Nephron progenitor cell (in vitro differentiated cells): ENCODE results near the gene ZEB2.
A peak's percentile ranks its signal among the peaks of the same experiment; 100 is the strongest.

Experiments
- DNase-seq: peaks from one replicate; pipeline ENCODE4 v3.0.0; 2021
- H3K27ac Mint-ChIP-seq: 2 replicates; pipeline ENCODE4 v1.8.0; 2021; ENCODE audit warnings: mild to moderate bottlenecking, moderate library complexity, mixed read lengths
- H3K27me3 Mint-ChIP-seq: 2 replicates; pipeline ENCODE4 v1.8.0; 2021; ENCODE audit warnings: mild to moderate bottlenecking, low read depth, mixed read lengths; ENCODE audit not compliant: poor library complexity
- H3K36me3 Mint-ChIP-seq: 2 replicates; pipeline ENCODE4 v1.8.0; 2021; ENCODE audit warnings: low read depth, mixed read lengths
- H3K4me1 Mint-ChIP-seq: 2 replicates; pipeline ENCODE4 v1.8.0; 2021; ENCODE audit warnings: mixed read lengths
- H3K4me3 Mint-ChIP-seq: 2 replicates; pipeline ENCODE4 v1.8.0; 2021; ENCODE audit warnings: mild to moderate bottlenecking, moderate library complexity, mixed read lengths
- H3K9me3 Mint-ChIP-seq: 2 replicates; pipeline ENCODE4 v1.8.0; 2021; ENCODE audit warnings: mild to moderate bottlenecking, moderate library complexity, mixed read lengths
- TF ChIP-seq, protein P1 (sequence below): fragments of 200-600 bp; sonication (generic); IDR thresholded peaks from 2 replicates; pipeline ENCODE4 v1.5.0; 2021; ENCODE audit warnings: antibody characterized with exemption

ZEB2 gene

DNA sequence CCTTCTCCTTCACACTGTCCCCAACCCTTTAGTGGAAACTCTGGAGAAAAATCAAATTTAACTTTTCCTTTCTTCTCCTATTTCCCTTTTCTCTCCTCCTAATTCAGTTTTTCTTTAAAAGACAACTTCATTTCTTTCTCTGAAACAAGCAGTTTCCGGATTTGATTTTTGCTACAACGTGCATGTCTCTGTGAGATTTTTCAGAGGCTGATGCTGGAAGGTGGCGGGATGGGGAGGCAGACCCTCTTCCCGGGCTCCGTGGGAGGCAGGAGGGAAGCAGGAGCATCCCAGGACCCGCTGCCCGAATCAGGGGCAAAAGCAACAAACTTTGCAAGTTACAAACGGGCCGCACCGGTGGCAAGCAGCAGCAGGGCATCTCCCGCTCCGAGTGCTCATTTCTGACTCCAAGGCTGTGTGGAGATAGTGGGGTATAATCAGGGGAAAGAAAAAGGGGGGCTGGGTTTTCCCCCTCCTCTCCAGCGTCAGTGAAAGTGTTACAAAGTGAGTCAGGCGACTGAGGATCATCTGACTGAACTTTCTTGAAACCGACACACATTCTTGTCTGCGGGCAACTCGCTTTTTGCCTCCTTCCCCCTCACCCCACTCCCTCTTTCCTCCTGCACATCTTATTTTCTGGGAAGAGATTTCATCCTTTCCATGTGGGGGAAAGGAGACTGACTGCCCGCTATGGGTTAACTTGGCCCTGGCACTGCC lies 6.4 kb downstream of the ZEB2 start:
- Mint-ChIP-seq H3K36me3 (no peaks in the 10 kb centered on the region), H3K4me1 (peaks cover 73% of the 10 kb centered on the region), H3K27me3 (no peaks in the 10 kb centered on the region), H3K9me3 (no peaks in the 10 kb centered on the region), H3K27ac (peak overlapping the region; percentile 27), H3K4me3 (peak overlapping the region; percentile 93)
- TF ChIP-seq, protein P1, sequence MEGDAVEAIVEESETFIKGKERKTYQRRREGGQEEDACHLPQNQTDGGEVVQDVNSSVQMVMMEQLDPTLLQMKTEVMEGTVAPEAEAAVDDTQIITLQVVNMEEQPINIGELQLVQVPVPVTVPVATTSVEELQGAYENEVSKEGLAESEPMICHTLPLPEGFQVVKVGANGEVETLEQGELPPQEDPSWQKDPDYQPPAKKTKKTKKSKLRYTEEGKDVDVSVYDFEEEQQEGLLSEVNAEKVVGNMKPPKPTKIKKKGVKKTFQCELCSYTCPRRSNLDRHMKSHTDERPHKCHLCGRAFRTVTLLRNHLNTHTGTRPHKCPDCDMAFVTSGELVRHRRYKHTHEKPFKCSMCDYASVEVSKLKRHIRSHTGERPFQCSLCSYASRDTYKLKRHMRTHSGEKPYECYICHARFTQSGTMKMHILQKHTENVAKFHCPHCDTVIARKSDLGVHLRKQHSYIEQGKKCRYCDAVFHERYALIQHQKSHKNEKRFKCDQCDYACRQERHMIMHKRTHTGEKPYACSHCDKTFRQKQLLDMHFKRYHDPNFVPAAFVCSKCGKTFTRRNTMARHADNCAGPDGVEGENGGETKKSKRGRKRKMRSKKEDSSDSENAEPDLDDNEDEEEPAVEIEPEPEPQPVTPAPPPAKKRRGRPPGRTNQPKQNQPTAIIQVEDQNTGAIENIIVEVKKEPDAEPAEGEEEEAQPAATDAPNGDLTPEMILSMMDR, result no peak
- DNase-seq, result no peak

DNA sequence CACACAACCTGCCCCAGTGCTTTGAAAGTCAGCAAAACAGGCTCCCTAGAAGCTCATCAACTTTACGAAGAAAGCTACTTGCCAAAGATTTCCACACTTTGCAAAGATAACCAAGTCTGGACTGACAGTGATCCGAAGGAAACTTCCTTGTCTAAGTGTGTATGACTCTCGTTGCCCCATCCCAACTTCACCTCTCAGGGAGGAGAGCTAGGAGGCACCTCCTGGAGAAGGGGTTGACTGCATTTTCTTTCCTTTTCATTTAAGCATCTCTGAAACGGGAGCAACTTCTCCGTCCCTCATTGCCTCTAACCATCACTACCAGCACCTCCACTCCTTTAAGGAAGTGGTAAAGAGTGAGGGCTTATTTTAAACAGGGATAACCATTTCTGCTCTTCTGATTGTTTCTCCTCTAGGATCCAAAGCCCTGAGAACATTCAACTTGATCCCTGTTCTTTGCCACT lies 7.0 kb downstream of the ZEB2 start:
- TF ChIP-seq, protein P1, result no peak
- Mint-ChIP-seq H3K4me3 (peak overlapping the region; percentile 93), H3K4me1 (peaks cover 79% of the 10 kb centered on the region), H3K36me3 (no peaks in the 10 kb centered on the region), H3K9me3 (no peaks in the 10 kb centered on the region), H3K27me3 (no peaks in the 10 kb centered on the region), H3K27ac (peak overlapping the region; percentile 27)
- DNase-seq, result no peak

DNA sequence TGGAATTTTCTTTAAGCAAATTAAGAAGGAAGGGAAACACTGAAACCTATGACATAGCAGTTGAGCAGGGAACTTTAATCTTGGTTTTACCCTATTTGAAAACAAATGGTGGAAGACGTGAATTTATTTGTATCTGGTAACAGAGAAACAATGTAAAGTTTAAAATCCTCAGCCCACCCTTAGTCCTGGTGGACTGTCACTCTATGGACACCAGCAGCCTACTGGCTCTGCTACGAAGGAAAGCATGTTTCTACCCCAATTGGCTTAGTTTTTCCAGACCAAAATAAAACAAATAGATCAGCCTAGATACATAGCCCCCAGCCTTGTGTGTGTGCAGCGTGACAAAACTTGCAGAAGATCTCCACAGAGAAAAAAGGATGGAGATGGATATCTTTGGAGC lies 7.4 kb downstream of the ZEB2 start:
- TF ChIP-seq, protein P1, result no peak
- Mint-ChIP-seq H3K4me1 (peaks cover 84% of the 10 kb centered on the region), H3K9me3 (no peaks in the 10 kb centered on the region), H3K4me3 (peak overlapping the region; percentile 93), H3K36me3 (no peaks in the 10 kb centered on the region), H3K27ac (peak overlapping the region; percentile 13), H3K27me3 (no peaks in the 10 kb centered on the region)
- no peak for DNase-seq

DNA sequence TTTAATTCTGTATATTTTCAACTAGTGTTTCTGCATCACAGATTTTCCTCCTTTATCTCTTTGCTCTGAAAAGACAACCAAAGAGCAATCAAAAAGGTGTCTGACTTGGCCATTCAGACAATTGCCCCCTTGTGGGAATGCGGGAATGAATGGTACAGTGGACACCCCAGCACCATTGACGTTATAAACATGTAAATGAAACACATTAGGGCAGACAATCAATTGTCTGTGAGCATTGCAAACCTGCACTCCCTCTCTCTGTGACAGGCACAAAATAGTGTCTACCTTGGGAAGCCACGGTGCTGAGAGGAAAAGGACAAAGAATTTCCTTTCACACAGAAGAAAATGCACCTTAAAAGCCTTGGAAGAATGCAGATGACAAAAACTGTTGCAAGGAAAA lies 8.0 kb downstream of the ZEB2 start:
- H3K4me1 Mint-ChIP-seq, result peaks cover 89% of the 10 kb centered on the region
- peak overlapping the region; percentile 13 for H3K27ac Mint-ChIP-seq
- H3K27me3 Mint-ChIP-seq, result no peaks in the 10 kb centered on the region
- no peaks in the 10 kb centered on the region for H3K36me3 Mint-ChIP-seq
- H3K9me3 Mint-ChIP-seq, result no peaks in the 10 kb centered on the region
- TF ChIP-seq, protein P1, result no peak
- DNase-seq, result no peak
- H3K4me3 Mint-ChIP-seq, result peak overlapping the region; percentile 93

DNA sequence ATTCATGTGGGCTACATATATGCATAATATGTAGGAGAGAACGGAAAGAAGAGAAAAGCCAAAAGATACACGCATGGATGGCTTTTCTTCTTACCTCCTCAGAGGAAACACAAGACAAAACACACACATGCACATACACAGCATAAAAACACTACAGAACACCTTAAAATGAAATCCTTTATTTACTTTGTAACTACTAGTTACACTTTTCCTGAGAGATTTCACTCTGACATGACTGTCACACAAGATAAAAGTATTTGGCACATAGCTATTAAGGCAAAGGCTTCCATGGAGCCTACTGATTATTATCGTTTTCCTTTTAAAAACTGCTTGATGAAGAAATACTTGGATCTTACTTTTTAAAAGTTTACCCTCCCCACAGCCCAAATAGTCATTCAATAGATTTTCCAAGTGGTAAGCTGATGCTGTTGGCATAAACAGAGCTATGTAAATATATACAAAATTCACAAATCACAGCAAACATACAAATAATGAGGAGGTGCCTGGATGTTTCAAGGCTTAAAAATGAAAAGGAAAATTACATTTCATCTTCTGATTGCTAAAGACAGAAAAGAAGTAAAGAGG lies 8.6 kb downstream of the ZEB2 start:
- H3K36me3 Mint-ChIP-seq, result no peaks in the 10 kb centered on the region
- no peaks in the 10 kb centered on the region for H3K27me3 Mint-ChIP-seq
- TF ChIP-seq, protein P1, result no peak
- H3K4me3 Mint-ChIP-seq, result peak overlapping the region; percentile 71
- no peaks in the 10 kb centered on the region for H3K9me3 Mint-ChIP-seq
- H3K4me1 Mint-ChIP-seq, result peaks cover 95% of the 10 kb centered on the region
- peak overlapping the region; percentile 100 for H3K27ac Mint-ChIP-seq
- DNase-seq, result no peak
